EL (cell line): Measurements from ENCODE around the gene PLCH1.
A peak's percentile ranks its signal among the peaks of the same experiment; 100 is the strongest.

Source experiments
- DNase-seq: peaks from one replicate; pipeline ENCODE4 v3.0.0-alpha.2; 2016

The PLCH1 gene

GRCh38 chr3:155682426-155683343, 62.2 kb downstream of the PLCH1 start:
- DNase-seq = no peak

GRCh38 chr3:155676252-155676981, 68.5 kb downstream of the PLCH1 start:
- DNase-seq = peak; percentile 80

- DNase-seq = no peak
Observed at GRCh38 chr3:155675094-155675493, 69.8 kb downstream of the PLCH1 start.

GRCh38 chr3:155673421-155673820, 71.5 kb downstream of the PLCH1 start:
- DNase-seq = no peak

- no peak for DNase-seq
Observed at GRCh38 chr3:155670335-155670734, 74.5 kb downstream of the PLCH1 start.

GRCh38 chr3:155667988-155668387, 76.9 kb downstream of the PLCH1 start:
- no peak for DNase-seq

GRCh38 chr3:155664925-155665695, 79.8 kb downstream of the PLCH1 start:
- DNase-seq = peak; percentile 78

- no peak for DNase-seq
Observed at GRCh38 chr3:155663467-155664212, 81.2 kb downstream of the PLCH1 start.

- no peak for DNase-seq
Observed at GRCh38 chr3:155661760-155662159, 83.1 kb downstream of the PLCH1 start.

- DNase-seq = no peak
Observed at GRCh38 chr3:155661042-155661441, 83.8 kb downstream of the PLCH1 start.

- DNase-seq = no peak
Observed at GRCh38 chr3:155658671-155659261, 86.1 kb downstream of the PLCH1 start.

- no peak for DNase-seq
Observed at GRCh38 chr3:155658006-155658405, 86.9 kb downstream of the PLCH1 start.

GRCh38 chr3:155657161-155657560, 87.7 kb downstream of the PLCH1 start:
- DNase-seq = no peak

GRCh38 chr3:155656466-155656865, 88.4 kb downstream of the PLCH1 start:
- DNase-seq = no peak

GRCh38 chr3:155651489-155652218, 93.2 kb downstream of the PLCH1 start:
- no peak for DNase-seq

- no peak for DNase-seq
Observed at GRCh38 chr3:155648013-155648591, 96.8 kb downstream of the PLCH1 start.

GRCh38 chr3:155647206-155647605, 97.7 kb downstream of the PLCH1 start:
- no peak for DNase-seq

- DNase-seq = no peak
Observed at GRCh38 chr3:155646669-155647068, 98.2 kb downstream of the PLCH1 start.

GRCh38 chr3:155646128-155646527, 98.7 kb downstream of the PLCH1 start:
- DNase-seq = no peak

GRCh38 chr3:155643581-155644165, 101.2 kb downstream of the PLCH1 start:
- DNase-seq = no peak

- DNase-seq = no peak
Observed at GRCh38 chr3:155641956-155642355, 102.9 kb downstream of the PLCH1 start.
